Stomach (tissue), 4 donors: ENCODE measurements around the gene VEZF1.

ENCODE experiments used
- CTCF ChIP-seq, 7 experiments: fragments of 450-650 bp in 4 of 7; fragments of 200-600 bp in 3 of 7; sonication (generic) in 3 of 7; IDR thresholded peaks; one replicate each; pipeline ENCODE4 v1.5.1; 2016 to 2019; ENCODE audit warnings: antibody characterized with exemption in 7 of 7, control low read depth in 2 of 7, mild to moderate bottlenecking in 1 of 7
- EP300 ChIP-seq: sonication (generic); formaldehyde crosslinking; IDR thresholded peaks from one replicate; pipeline ENCODE4 v1.6.1; 2017; ENCODE audit warnings: antibody characterized with exemption
- POLR2A ChIP-seq, 4 donors: fragments of 450-650 bp; IDR thresholded peaks; one replicate each; pipeline ENCODE4 v1.6.1; 2016; ENCODE audit warnings: antibody characterized with exemption in 4 of 4, control low read depth in 2 of 4, mild to moderate bottlenecking in 1 of 4, moderate library complexity in 1 of 4

GRCh38 chr17:57948555-57949420 is 39.3 kb downstream of the VEZF1 start:
- TF ChIP-seq CTCF (IDR thresholded peaks at IDR 0.05) (no peak), POLR2A (IDR thresholded peaks at IDR 0.05) (no peak), EP300 (no peak)
